ENCODE measurements around the gene ACBD4.

DNA sequence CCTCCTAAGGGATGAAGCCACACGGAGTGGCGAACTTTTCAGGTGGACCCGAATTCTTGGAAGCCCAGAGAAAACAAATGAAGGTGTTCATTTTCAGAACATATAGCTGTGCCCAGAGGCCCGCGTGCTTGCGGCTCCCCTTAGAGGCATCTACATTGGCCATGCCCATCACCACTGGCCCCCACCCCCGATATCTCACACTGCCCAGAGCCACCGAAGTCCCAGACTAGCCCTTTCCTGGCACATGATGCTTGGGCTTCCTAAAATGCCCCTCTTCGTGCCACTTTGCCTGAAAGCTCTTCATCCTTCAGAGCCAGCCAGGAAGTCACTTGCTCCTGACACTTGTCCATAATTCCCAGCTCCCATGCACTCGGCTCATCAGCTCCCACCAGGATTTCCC is 10.7 kb downstream of the ACBD4 start:
- TF ChIP-seq, protein P1, sequence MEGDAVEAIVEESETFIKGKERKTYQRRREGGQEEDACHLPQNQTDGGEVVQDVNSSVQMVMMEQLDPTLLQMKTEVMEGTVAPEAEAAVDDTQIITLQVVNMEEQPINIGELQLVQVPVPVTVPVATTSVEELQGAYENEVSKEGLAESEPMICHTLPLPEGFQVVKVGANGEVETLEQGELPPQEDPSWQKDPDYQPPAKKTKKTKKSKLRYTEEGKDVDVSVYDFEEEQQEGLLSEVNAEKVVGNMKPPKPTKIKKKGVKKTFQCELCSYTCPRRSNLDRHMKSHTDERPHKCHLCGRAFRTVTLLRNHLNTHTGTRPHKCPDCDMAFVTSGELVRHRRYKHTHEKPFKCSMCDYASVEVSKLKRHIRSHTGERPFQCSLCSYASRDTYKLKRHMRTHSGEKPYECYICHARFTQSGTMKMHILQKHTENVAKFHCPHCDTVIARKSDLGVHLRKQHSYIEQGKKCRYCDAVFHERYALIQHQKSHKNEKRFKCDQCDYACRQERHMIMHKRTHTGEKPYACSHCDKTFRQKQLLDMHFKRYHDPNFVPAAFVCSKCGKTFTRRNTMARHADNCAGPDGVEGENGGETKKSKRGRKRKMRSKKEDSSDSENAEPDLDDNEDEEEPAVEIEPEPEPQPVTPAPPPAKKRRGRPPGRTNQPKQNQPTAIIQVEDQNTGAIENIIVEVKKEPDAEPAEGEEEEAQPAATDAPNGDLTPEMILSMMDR (IDR thresholded peaks at IDR 0.05), result no peak
- no peak for TF ChIP-seq ZFX (IDR thresholded peaks at IDR 0.05; ENCODE audit: borderline replicate concordance)
